ENCODE measurements around the gene LATS1.

- TF ChIP-seq, protein P1, sequence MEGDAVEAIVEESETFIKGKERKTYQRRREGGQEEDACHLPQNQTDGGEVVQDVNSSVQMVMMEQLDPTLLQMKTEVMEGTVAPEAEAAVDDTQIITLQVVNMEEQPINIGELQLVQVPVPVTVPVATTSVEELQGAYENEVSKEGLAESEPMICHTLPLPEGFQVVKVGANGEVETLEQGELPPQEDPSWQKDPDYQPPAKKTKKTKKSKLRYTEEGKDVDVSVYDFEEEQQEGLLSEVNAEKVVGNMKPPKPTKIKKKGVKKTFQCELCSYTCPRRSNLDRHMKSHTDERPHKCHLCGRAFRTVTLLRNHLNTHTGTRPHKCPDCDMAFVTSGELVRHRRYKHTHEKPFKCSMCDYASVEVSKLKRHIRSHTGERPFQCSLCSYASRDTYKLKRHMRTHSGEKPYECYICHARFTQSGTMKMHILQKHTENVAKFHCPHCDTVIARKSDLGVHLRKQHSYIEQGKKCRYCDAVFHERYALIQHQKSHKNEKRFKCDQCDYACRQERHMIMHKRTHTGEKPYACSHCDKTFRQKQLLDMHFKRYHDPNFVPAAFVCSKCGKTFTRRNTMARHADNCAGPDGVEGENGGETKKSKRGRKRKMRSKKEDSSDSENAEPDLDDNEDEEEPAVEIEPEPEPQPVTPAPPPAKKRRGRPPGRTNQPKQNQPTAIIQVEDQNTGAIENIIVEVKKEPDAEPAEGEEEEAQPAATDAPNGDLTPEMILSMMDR (IDR thresholded peaks at IDR 0.05), result no peak
- no peak for TF ChIP-seq POLR2AphosphoS5 (IDR thresholded peaks at IDR 0.05)
Measured at GRCh38 chr6:149755300-149756260, 37.7 kb upstream of the LATS1 start.
